HL-60/S4 treated with retinoic acid at 250 ng/mL for 4 days and 3 days (cell line): ENCODE results near the gene LRRC8D.

Experiments used
- in situ Hi-C: fragments of 300-500 bp; cut with MboI; formaldehyde crosslinking; loops from 2 replicates; pipeline ENCODE4 v1.7.0; 2022; ENCODE audit warnings: low sequenced_read_pairs

Gene LRRC8D

DNA sequence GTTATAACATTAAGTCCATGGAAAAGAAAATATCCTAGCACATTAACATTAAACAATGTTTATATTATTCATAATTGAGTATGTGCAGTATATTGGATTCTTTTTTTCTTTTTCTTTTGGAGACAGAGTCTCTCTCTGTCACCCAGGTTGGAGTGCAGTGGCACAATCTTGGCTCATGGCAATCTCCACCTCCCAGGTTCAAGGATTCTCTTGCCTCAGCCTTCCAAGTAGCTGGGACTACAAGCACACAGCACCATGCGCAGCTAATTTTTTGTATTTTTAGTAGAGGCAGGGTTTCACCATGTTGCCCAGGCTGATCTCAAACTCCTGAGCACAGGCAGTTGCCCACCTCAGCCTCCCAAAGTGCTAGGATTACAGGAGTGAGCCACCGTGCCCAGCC, 162.0 kb downstream of the LRRC8D start:
- in situ Hi-C loops: loop anchor here (25.0 kb wide), 2 partner anchors 346 to 471 kb away; partner anchors contain the start of genes LRRC8B and LRRC8C

DNA sequence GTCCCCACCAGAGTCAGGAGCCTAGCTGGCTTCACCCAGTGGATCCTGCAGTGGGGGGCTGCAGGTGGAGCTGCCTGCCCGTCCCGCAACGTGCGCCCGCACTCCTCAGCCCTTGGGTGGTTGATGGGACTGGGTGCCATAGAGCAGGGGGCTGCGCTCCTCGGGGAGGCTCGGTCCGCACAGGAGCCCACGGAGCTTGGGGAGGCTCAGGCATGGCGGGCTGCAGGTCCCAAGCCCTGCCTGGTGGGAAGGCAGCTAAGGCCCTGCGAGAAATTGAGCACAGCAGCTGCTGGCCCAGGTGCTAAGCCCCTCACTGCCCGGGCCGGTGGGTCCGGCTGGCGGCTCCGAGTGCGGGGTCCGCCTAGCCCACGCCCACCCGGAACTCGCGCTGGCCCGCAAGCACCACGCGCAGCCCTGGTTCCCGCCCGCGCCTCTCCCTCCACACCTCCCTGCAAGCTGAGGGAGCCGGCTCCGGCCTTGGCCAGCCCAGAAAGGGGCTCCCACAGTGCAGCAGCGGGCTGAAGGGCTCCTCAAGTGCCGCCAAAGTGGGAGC, 163.8 kb downstream of the LRRC8D start:
- in situ Hi-C loops: loop anchor here (25.0 kb wide), 2 partner anchors 347 to 472 kb away; partner anchors contain the start of genes LRRC8B and LRRC8C

DNA sequence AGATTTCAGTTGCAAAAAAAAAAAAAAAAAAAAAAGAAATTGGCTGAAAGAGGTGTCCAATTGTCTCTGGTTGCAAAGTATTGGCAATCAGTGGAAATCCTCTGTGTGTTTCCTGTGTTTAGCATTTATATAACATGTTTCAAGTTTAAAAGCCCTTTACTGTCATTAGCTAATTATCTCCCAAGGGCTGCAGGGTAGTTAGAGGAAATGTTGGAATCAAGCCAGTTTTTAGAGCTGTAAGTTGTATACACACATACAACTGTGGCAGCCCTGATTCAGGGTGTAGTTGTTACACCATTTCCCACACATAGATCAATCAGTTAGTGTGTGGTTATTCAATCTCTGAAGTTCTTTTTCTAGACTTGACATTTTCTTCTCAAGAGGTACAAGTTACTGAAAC, 165.2 kb downstream of the LRRC8D start:
- in situ Hi-C loops: loop anchor here (25.0 kb wide), 2 partner anchors 349 to 474 kb away; partner anchors contain the start of genes LRRC8B and LRRC8C
